GM21423 (cell line): ENCODE measurements around the gene ANAPC13.

Experiments used
- ATAC-seq: cut with Tn5 transposase; IDR thresholded peaks from one replicate; pipeline ENCODE4 v1.9.1; 2021; ENCODE audit warnings: mild to moderate bottlenecking, moderate library complexity; ENCODE audit not compliant: unreplicated experiment

Gene ANAPC13

GRCh38 chr3:134457376-134458074 is 28.3 kb downstream of the ANAPC13 start:
- no peak for ATAC-seq

DNA sequence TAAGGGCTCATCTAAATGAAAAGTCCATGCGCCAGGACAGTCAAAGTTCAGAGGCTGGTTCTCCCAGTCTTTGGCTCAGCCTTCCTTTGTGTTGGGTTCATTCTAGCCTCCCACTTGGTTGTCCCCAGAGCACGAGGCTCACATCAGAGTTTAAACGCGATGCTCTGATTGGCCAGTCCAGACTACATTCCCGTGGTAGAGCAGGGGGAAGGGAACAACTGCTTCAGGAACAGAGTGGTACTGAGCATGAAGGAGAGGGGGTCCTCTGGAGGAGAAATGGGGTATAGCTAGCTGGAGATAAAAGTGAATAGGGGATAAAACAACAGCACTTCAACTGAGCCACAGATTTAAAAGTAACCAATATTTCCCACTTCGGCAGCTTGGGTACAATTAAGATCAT is 32.2 kb downstream of the ANAPC13 start:
- no peak for ATAC-seq

GRCh38 chr3:134449951-134450350 is 35.8 kb downstream of the ANAPC13 start:
- no peak for ATAC-seq

- ATAC-seq = no peak
Observed at GRCh38 chr3:134449277-134449676, 36.5 kb downstream of the ANAPC13 start.

GRCh38 chr3:134448664-134449063 is 37.1 kb downstream of the ANAPC13 start:
- no peak for ATAC-seq

- ATAC-seq = no peak
Observed at GRCh38 chr3:134447351-134447750, 38.4 kb downstream of the ANAPC13 start.

DNA sequence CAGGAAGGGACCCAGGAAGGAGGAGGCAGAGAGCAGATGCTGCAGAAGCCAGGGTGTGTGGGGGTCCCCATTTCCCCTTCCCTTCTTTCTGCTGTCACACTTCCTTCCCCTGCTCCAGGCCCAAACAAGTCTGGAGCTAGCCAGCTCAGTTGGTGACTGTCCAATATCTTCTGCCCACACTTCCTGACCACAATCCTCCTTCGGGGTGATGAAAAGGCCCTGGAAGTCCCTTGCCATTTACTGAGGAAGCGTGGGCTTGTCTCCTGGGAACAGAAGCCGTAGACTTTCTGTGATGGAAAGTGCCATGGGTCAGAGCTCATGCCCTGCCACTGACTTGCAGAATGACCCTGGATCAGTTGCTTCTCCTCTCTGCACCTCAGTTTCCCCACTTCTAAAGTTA is 39.0 kb downstream of the ANAPC13 start:
- no peak for ATAC-seq

GRCh38 chr3:134445636-134446035 is 40.1 kb downstream of the ANAPC13 start:
- no peak for ATAC-seq

DNA sequence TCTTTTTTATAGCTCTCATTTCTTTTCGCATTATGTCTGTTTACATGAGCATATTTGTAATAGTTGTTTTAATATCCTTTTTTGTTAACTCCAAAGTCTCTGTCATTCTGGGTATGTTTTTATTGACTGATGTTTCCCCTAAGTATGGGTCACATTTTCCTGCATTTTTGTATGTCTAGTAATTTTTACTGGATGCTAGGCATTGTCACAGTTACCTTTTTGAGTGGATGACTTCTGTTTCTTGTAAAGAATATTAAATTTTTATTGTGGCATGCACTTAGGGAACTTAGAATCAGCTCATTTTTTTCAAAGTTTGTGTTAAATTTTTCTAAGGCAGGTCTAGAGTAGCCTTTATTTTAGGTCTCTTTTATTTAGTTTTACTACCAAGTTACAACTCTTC is 40.7 kb downstream of the ANAPC13 start:
- no peak for ATAC-seq

DNA sequence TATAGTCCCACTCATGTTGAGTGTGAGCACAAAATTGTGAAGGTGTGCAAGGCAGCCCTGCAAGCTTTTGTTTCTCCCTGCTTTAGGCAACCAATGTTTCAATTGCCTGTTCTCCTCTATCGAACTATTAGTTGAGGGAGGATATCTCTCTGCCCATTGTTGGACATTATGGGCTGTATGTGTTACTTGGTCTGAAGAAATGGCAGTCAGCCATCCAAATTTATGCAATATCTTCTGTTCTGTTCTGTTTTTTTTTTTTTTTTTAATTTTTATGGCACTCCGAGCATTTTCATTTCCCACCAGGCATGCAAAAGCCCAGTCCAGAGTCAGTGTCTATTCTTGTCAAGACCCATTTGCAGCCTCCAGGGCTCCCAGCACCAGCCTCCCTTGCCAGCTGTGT is 44.0 kb downstream of the ANAPC13 start:
- ATAC-seq = no peak

GRCh38 chr3:134441321-134441720 is 44.5 kb downstream of the ANAPC13 start:
- ATAC-seq = no peak

DNA sequence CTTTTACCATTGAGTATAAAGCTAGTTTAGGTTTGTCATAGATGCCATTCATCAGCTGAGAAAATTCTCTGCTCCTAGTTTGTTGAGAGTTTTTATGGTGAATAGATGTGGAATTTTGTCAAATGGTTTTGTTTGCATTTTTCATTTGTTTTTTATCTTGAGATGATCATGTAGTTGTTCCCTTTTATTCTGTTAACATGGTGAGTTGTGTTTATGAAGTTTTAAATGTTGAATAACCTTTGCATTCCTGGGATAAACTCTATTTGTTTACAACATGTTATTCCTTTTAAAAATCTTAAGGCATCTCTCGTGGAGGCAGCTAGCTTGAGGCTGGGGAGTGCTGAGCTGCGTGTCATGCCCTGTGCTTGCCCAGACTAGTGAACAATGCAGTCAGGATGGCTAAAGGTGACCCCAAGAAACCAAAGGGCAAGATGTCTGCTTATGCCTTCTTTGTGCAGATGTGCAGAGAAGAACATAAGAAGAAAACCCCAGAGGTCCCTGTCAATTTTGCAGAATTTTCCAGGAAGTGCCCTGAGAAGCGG is 48.5 kb downstream of the ANAPC13 start:
- ATAC-seq = no peak

GRCh38 chr3:134432236-134432635 is 53.5 kb downstream of the ANAPC13 start:
- ATAC-seq = no peak

GRCh38 chr3:134430950-134431445 is 54.8 kb downstream of the ANAPC13 start:
- ATAC-seq = no peak

- no peak for ATAC-seq
Observed at GRCh38 chr3:134430174-134430573, 55.6 kb downstream of the ANAPC13 start.

DNA sequence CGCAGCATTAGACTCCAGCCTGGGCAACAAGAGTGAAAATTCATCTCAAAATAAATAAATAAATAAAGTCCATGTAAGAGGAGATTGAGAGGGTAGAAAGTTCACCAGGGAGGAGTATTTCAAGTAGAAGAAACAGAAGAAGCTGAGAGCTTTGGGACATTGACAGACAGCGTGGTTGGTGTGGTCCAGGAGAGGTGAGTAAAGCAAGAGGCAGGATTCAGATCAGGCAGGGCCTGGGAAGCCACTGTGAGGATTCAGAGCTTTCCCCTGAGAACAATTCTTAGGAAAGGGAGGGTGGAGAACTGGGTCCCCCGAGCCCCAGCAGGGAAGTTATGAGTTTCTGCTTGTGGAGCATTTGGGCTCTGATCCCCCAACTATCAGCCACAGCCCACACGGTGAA is 57.4 kb downstream of the ANAPC13 start:
- ATAC-seq = no peak
